Measurements from ENCODE around the gene MYO1A.

Gene MYO1A

DNA sequence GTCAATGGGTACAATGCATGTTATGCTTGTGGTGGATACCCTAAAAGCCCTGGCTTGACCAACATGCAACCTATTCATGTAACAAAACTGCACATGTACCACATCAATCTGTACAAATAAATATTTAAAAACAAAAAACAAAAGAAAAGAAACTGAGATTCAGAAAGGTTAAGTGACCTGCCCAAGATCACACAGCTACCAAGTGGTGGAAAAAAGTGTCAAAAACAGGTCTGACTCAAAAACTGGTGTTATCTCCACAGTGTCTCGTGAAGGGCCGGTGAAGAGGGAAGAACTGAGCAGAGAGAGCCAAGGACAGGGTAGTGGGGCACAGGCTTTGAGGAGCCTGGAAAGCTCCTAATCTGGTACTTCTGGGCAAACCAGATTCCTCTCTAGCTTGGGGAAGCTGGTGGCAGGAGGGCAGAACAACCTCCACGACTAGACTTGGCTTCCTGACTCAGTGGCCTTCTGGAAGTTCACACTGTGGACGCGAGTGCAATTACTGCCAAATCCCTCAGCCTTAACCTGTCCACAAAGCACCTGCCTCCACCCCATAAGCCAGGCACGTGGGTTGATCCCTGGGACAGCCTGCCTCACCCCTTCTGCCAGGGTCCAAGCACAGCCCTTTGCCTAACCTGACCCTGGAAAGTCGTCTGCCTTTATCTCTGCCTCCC, 59.1 kb downstream of the MYO1A start:
- H3K9me2 ChIP-seq (replicated peaks; ENCODE audit: insufficient read depth, low read length), result no peaks in the 10 kb centered on the region
- no peak overlapping the region for H2AFZ ChIP-seq (ENCODE audit: low read depth, low read length, severe bottlenecking)
- H4K20me1 ChIP-seq (ENCODE audit: low read depth, low read length), result no peaks in the 10 kb centered on the region
- TF ChIP-seq, protein P1, sequence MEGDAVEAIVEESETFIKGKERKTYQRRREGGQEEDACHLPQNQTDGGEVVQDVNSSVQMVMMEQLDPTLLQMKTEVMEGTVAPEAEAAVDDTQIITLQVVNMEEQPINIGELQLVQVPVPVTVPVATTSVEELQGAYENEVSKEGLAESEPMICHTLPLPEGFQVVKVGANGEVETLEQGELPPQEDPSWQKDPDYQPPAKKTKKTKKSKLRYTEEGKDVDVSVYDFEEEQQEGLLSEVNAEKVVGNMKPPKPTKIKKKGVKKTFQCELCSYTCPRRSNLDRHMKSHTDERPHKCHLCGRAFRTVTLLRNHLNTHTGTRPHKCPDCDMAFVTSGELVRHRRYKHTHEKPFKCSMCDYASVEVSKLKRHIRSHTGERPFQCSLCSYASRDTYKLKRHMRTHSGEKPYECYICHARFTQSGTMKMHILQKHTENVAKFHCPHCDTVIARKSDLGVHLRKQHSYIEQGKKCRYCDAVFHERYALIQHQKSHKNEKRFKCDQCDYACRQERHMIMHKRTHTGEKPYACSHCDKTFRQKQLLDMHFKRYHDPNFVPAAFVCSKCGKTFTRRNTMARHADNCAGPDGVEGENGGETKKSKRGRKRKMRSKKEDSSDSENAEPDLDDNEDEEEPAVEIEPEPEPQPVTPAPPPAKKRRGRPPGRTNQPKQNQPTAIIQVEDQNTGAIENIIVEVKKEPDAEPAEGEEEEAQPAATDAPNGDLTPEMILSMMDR (IDR thresholded peaks at IDR 0.05; ENCODE audit: insufficient read depth, low read length, poor library complexity, severe bottlenecking), result no peak
- TF ChIP-seq EZH2phosphoT487 (conservative IDR thresholded peaks at IDR 0.05; ENCODE audit: low read length), result no peak
- H3K9ac ChIP-seq (ENCODE audit: low read length), result no peak overlapping the region
- no peak overlapping the region for H3K4me2 ChIP-seq (ENCODE audit: low read depth, low read length, poor library complexity, severe bottlenecking)
- H3K79me2 ChIP-seq (ENCODE audit: insufficient read depth, low read length), result no peaks in the 10 kb centered on the region
- no peaks in the 10 kb centered on the region for H3F3A ChIP-seq (ENCODE audit: insufficient read depth)
- H3K9me3 ChIP-seq (ENCODE audit: insufficient read depth, low read length), result no peaks in the 10 kb centered on the region
- no peaks in the 10 kb centered on the region for H3K27me3 ChIP-seq (ENCODE audit: low read length)
- H3K27ac ChIP-seq (ENCODE audit: low read depth, low read length), result no peak overlapping the region
- no peaks in the 10 kb centered on the region for H3K36me3 ChIP-seq (ENCODE audit: low read length)
- H3K4me3 ChIP-seq (ENCODE audit: insufficient read depth, low read length, poor library complexity, severe bottlenecking), result no peak overlapping the region

DNA sequence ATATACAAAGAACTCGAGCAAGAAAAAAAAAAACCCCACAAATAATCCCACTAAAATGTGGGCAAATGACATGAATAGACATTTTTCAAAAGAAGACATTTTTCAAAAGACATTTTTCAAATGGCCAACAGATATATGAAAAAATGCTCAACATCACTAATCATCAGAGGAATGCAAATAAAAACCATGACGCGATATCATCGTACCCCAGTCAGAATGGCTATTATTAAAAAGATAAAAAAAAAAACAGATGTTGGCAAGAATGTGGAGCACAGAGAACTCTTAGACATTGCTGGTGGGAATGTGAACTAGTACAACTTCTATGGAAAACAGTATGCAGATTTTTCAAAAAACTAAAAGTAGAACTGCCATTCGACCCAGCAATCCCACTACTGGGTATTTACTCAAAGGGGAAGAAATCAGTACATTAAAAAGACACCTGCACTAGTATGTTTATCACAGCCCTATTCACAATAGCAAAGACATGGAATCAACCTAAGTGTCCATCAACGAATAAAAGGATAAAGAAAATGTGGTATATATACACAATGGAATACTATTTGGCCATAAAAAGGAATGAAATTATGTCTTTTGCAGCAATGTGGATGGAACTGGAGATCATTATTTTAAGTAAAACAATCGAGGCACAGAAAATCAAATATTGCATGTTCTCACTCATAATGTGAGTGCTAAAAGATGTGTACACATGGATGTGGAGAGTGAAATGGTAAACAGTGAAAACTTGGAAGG, 59.9 kb downstream of the MYO1A start:
- Histone ChIP-seq H3K27ac (ENCODE audit: low read depth, low read length) (no peak overlapping the region), H3K4me3 (ENCODE audit: insufficient read depth, low read length, poor library complexity, severe bottlenecking) (no peak overlapping the region), H3K36me3 (ENCODE audit: low read length) (no peaks in the 10 kb centered on the region), H2AFZ (ENCODE audit: low read depth, low read length, severe bottlenecking) (no peak overlapping the region), H3F3A (ENCODE audit: insufficient read depth) (no peaks in the 10 kb centered on the region), H3K4me2 (ENCODE audit: low read depth, low read length, poor library complexity, severe bottlenecking) (no peak overlapping the region), H4K20me1 (ENCODE audit: low read depth, low read length) (no peaks in the 10 kb centered on the region), H3K9me2 (replicated peaks; ENCODE audit: insufficient read depth, low read length) (no peaks in the 10 kb centered on the region), H3K9me3 (ENCODE audit: insufficient read depth, low read length) (no peaks in the 10 kb centered on the region), H3K79me2 (ENCODE audit: insufficient read depth, low read length) (no peaks in the 10 kb centered on the region), H3K27me3 (ENCODE audit: low read length) (no peaks in the 10 kb centered on the region), H3K9ac (ENCODE audit: low read length) (no peak overlapping the region)
- TF ChIP-seq, protein P1 (IDR thresholded peaks at IDR 0.05; ENCODE audit: insufficient read depth, low read length, poor library complexity, severe bottlenecking), result no peak
- TF ChIP-seq EZH2phosphoT487 (conservative IDR thresholded peaks at IDR 0.05; ENCODE audit: low read length), result no peak

DNA sequence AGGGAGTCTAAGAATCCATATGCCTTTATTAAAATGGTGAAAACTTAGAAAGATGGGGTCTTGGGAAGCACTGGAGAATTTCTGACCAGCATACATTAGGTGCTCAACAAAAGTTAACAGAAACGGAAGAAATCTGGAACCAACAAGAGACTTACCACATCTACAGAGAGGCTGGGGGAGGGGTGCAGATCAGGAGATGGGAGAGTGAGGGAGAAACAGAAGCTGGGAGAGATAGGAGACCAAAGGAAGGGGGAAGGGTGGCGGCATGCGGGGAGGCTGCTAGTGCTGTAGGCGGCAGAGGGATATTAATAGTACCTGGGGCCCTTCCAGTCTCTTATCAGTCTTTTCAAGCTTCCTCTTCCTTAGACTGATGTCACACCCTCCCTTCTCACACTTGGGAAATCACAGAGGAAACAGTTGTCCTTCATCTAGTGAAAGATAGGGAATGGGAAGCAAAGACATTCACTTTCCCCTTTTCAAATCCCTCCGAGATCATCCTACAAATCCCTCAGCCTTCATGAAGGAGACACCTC, 61.7 kb downstream of the MYO1A start:
- Histone ChIP-seq H3K9me3 (ENCODE audit: insufficient read depth, low read length) (no peaks in the 10 kb centered on the region), H3K27ac (ENCODE audit: low read depth, low read length) (no peak overlapping the region), H3F3A (ENCODE audit: insufficient read depth) (no peaks in the 10 kb centered on the region), H4K20me1 (ENCODE audit: low read depth, low read length) (no peaks in the 10 kb centered on the region), H3K27me3 (ENCODE audit: low read length) (no peaks in the 10 kb centered on the region), H3K79me2 (ENCODE audit: insufficient read depth, low read length) (no peaks in the 10 kb centered on the region), H2AFZ (ENCODE audit: low read depth, low read length, severe bottlenecking) (no peak overlapping the region), H3K36me3 (ENCODE audit: low read length) (no peaks in the 10 kb centered on the region), H3K9me2 (replicated peaks; ENCODE audit: insufficient read depth, low read length) (no peaks in the 10 kb centered on the region), H3K4me3 (ENCODE audit: insufficient read depth, low read length, poor library complexity, severe bottlenecking) (no peak overlapping the region), H3K9ac (ENCODE audit: low read length) (no peak overlapping the region), H3K4me2 (ENCODE audit: low read depth, low read length, poor library complexity, severe bottlenecking) (no peak overlapping the region)
- TF ChIP-seq, protein P1 (IDR thresholded peaks at IDR 0.05; ENCODE audit: insufficient read depth, low read length, poor library complexity, severe bottlenecking), result no peak
- no peak for TF ChIP-seq EZH2phosphoT487 (conservative IDR thresholded peaks at IDR 0.05; ENCODE audit: low read length)
